Thoracic aorta (tissue), 2 donors: ENCODE measurements around the gene KLHDC3. TPM values are rescaled to one million over a fixed set of nuclear protein-coding genes. Genes with fewer than 3 reads are reported as not detected.
A peak's percentile ranks its signal among the peaks of the same experiment; 100 is the strongest.

ENCODE experiments used
- ATAC-seq: fragments of 150-250 bp; one replicate; pipeline ENCODE4 v1.8.0; 2017; ENCODE audit warnings: low read depth; ENCODE audit not compliant: insufficient number of reproducible peaks, low FRiP score
- DNase-seq: peaks from one replicate; pipeline ENCODE4 v3.0.0-alpha.2; 2020; ENCODE audit warnings: low spot score
- H3K27ac ChIP-seq, 2 donors: fragments of 200-600 bp; sonication (generic); 1 replicate in 1 of 2; 2 replicates in 1 of 2; pipeline ENCODE4 v1.5.1; 2016; ENCODE audit warnings: mild to moderate bottlenecking in 2 of 2, moderate library complexity in 2 of 2
- H3K27me3 ChIP-seq: fragments of 200-600 bp; sonication (generic); replicated peaks from 2 replicates; pipeline ENCODE4 v1.6.0; 2016; ENCODE audit warnings: mild to moderate bottlenecking; ENCODE audit not compliant: insufficient read depth
- H3K36me3 ChIP-seq: fragments of 200-600 bp; sonication (generic); one replicate; pipeline ENCODE4 v1.5.1; 2016
- H3K4me1 ChIP-seq, 2 donors: fragments of 200-600 bp; sonication (generic); 1 replicate in 1 of 2; 2 replicates in 1 of 2; pipeline versions ENCODE4 v1.5.1 to v1.6.0; 2016; ENCODE audit warnings: low read depth in 2 of 2, mild to moderate bottlenecking in 1 of 2; ENCODE audit not compliant: control insufficient read depth in 1 of 2
- H3K4me3 ChIP-seq: fragments of 200-600 bp; sonication (generic); 2 replicates; pipeline ENCODE4 v1.5.1; 2016; ENCODE audit warnings: mild to moderate bottlenecking
- H3K9me3 ChIP-seq: fragments of 200-600 bp; sonication (generic); 2 replicates; pipeline ENCODE4 v1.5.1; 2016
- total RNA-seq, 2 donors: library from RNA; depleted of rRNA; stranded (reverse); fragments of >200 nt; gene quantifications; one replicate each; pipeline versions ENCODE4 v1.1.0 to v1.2.3, GENCODE V29; 2016
- TF ChIP-seq, protein P1 (sequence below): fragments of 200-600 bp; sonication (generic); IDR thresholded peaks from one replicate; pipeline ENCODE4 v1.5.1; 2019; ENCODE audit warnings: antibody characterized with exemption

KLHDC3 gene
- total RNA-seq, 2 donors from 2014 or later, result 87.3 to 105 TPM

DNA sequence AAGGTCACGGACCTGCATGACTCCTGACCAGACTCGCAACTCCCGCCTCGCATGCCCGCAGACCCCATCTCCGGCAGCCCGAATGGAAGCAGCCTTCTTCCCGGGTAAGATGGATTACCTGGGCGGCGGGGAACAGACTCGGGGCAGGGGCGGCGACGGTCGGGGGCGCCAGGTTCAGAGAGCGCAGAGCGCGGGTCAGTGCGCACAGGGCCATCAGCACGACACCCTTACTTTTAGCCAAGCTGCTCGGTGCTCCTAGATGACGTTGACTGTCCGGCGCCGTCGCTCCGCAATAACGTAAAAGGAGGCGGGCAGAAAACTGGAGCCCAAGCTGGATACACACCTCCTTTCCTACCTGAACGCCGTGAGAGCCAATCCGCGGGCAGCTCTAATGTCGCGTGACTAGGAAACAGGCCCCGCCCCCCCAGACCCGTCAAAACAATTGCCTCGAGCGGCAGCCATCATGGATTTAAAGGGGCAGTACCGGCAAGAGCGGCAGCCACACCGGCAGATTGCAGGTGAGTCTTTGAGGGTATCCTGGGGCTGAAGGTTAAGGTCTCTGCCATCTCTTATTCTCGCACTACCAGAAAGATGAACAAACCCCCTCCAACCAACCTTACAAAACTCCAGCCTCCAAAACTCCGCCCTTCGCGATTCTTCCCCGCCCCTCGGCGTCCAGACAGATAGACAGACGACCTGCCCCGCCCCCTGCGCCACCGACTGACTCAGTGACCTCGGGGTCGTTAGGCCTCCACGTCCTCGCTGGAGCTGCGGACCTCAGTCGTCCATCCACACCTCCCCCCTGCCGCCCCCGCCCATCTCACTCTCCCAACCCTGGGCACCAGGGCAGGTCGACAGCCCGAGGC is 45.4 kb downstream of the KLHDC3 start, which contains the start of the genes KLC4 and MRPL2:
Gene KLC4, plus strand, starts transcription at position 464 of the 866 bp plus-strand sequence. CDS start 1,705 bp downstream, outside the sequence.
Gene MRPL2, minus strand, starts transcription at position 267 of the 866 bp plus-strand sequence. Its CDS starts 53 bp downstream, at position 214.
- no peaks in the 10 kb centered on the region for H3K9me3 ChIP-seq
- ATAC-seq, result peak; percentile 96
- TF ChIP-seq, protein P1, sequence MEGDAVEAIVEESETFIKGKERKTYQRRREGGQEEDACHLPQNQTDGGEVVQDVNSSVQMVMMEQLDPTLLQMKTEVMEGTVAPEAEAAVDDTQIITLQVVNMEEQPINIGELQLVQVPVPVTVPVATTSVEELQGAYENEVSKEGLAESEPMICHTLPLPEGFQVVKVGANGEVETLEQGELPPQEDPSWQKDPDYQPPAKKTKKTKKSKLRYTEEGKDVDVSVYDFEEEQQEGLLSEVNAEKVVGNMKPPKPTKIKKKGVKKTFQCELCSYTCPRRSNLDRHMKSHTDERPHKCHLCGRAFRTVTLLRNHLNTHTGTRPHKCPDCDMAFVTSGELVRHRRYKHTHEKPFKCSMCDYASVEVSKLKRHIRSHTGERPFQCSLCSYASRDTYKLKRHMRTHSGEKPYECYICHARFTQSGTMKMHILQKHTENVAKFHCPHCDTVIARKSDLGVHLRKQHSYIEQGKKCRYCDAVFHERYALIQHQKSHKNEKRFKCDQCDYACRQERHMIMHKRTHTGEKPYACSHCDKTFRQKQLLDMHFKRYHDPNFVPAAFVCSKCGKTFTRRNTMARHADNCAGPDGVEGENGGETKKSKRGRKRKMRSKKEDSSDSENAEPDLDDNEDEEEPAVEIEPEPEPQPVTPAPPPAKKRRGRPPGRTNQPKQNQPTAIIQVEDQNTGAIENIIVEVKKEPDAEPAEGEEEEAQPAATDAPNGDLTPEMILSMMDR, result no peak
- H3K36me3 ChIP-seq, result peaks cover 5% of the 10 kb centered on the region
- H3K4me1 ChIP-seq, result peaks cover 9 to 28% of the 10 kb centered on the region in 2 donors
- peak; percentile 95 for DNase-seq
- H3K27me3 ChIP-seq, result no peaks in the 10 kb centered on the region
- peak within 1 kb of the TSS; percentile 80 for H3K4me3 ChIP-seq
- peak within 1 kb of the TSS; percentile 73 to 91 for H3K27ac ChIP-seq

DNA sequence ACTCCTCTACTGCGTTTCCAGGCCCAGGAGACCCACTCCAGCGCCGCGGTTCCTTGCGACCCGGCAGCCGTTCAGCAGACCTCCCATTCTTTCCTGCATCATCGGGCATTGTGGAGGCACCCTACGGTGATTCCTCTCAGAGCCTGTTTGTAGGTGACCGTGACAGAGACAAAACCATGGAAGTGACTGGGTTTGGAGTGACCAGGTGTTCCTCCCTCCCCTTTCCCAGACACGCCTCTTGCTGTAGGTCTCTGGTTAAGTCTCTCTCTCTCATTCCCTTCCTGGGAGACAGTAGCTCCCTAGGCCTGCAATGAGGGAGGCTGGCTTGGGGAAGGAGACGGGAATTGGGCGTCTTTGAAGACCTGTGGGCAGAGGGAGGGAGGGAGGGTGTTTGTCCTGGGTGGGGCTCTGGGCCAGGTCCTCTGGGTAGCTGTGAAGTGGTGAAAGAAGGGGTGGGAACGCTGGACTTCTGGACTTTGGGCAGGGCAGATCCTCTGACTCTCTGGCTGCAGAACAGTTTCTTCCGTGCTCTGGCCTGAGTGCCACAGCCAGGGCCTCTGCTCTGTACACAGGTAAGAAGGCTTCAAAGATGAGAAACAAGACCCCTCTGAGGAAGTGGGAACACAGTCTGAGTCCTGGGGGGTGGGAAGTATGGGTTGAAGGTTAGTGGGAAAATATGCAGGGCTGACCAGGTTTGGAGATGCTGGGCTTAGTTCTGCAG is 46.1 kb downstream of the KLHDC3 start:
- TF ChIP-seq, protein P1, result no peak
- peaks cover 6% of the 10 kb centered on the region for H3K36me3 ChIP-seq
- no peaks in the 10 kb centered on the region for H3K27me3 ChIP-seq
- DNase-seq (no peak), ATAC-seq (no peak)
- H3K4me1 ChIP-seq, result peaks cover 9 to 25% of the 10 kb centered on the region in 2 donors
- H3K9me3 ChIP-seq, result no peaks in the 10 kb centered on the region
- H3K27ac ChIP-seq, result peak overlapping the region; percentile 59 to 73
- H3K4me3 ChIP-seq, result peak overlapping the region; percentile 80

DNA sequence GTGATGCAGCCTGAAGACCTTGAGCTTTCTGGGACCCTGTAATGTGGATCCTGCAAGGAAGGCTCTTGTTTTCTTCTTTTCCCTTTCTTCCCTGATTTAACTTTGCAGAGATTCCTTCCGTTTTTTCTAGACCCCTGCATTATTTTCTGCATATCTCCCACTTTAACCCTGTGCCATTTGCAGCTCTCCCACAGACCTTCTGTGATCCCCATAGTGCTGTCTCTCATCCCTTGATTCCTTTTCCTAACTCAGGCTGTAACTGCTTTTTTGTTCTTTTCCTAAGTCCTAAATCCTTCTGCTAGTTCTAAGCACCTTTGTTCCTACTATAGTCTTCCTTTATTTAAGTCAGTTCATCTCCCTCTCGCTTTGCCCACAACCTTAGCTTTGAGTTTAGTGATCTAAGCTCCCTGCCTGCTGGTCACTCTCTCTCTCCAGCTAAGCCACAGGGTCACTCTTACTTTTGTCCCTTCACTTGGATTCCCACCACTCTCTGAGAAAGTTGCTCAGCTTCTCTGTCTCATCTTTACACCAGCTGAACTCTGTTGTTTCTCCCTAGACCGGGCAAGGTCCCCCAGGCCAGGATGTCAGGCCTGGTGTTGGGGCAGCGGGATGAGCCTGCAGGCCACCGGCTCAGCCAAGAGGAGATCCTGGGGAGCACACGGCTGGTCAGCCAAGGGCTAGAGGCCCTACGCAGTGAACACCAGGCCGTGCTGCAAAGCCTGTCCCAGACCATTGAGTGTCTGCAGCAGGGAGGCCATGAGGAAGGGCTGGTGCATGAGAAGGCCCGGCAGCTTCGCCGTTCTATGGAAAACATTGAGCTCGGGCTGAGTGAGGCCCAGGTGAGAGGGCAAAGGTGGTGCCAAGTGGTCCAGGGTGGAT is 46.9 kb downstream of the KLHDC3 start:
- Histone ChIP-seq H3K27me3 (no peaks in the 10 kb centered on the region), H3K27ac (no peak overlapping the region), H3K4me3 (peak overlapping the region; percentile 80), H3K4me1 (peaks cover 9 to 25% of the 10 kb centered on the region in 2 donors), H3K9me3 (no peaks in the 10 kb centered on the region), H3K36me3 (peaks cover 6% of the 10 kb centered on the region)
- TF ChIP-seq, protein P1, result no peak
- DNase-seq (no peak), ATAC-seq (no peak)

DNA sequence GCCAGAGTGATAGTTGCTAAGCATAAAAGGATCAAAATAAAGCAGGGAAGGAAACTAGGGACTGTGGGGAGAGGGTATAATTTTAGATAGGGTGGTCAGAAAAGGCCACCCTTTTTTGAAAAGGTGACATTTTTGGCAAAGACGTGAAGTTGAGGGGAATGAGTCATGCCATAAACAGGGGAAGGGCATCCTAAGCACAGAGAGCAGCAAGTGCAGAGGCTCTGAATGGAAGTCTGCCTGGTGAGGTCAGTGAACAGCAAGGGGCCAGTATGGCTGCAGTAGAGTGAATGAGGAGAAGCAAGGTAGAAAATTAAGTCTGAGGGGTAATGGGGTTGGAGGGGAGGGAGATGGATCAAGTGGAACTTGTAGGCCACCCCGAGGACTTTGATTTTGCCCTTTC is 47.8 kb downstream of the KLHDC3 start:
- TF ChIP-seq, protein P1, result no peak
- Histone ChIP-seq H3K36me3 (peaks cover 10% of the 10 kb centered on the region), H3K4me3 (no peak overlapping the region), H3K9me3 (no peaks in the 10 kb centered on the region), H3K27ac (no peak overlapping the region), H3K27me3 (no peaks in the 10 kb centered on the region), H3K4me1 (peaks cover 9 to 25% of the 10 kb centered on the region in 2 donors)
- no peak for ATAC-seq
- DNase-seq, result no peak
